Mammary epithelial cell (primary cell): ENCODE measurements around the gene PSAPL1.

ENCODE experiments used
- CTCF ChIP-seq, 2 donors: IDR thresholded peaks in 1 of 2; conservative IDR thresholded peaks in 1 of 2; 2 replicates each; pipeline ENCODE4 v1.5.1; 2011 to 2012; ENCODE audit warnings: inconsistent platforms in 2 of 2, low read length in 2 of 2, mild to moderate bottlenecking in 2 of 2, control low read depth in 1 of 2, low read depth in 1 of 2; ENCODE audit not compliant: insufficient read depth in 1 of 2; ENCODE audit errors: extremely low read depth in 1 of 2
- EZH2 ChIP-seq: IDR thresholded peaks from 2 replicates; pipeline ENCODE4 v1.6.1; 2012; ENCODE audit warnings: low read length, inconsistent platforms, borderline replicate concordance

DNA sequence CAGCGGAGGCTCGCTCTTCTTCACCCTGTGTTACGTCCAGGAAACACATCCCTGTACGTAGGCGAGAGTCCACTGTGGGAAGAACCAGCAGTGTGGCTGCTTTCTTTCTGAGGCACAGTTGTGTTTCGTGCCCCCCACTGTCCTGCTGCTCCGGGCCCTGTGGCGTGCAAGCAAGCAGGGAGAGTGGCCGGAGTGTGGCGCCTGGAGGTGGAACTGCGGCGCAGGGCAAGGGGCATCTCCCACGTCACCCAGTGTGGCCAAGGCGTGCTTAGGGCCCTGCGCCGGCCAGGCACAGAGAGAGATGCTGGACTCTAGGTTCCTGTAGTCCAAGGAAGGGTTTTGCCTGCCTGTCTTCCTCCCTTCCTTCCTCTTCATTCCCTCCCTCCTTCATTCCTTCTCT lies 13.3 kb upstream of the PSAPL1 start:
- TF ChIP-seq CTCF (conservative IDR thresholded peaks at IDR 0.05 in 1 of 2, IDR thresholded peaks at IDR 0.05 in 1 of 2; ENCODE audit: extremely low read depth in 1 of 2, insufficient read depth in 1 of 2, low read depth in 1 of 2, low read length in 2 of 2): no peak
- no peak for TF ChIP-seq EZH2
